H1 (cell line): ENCODE data around the gene C11orf42.
"Not testable (repeated sequence)": the region's sequence is repeated elsewhere in the genome, so short reads cannot be mapped to it uniquely, and the experiment has no call there.

Source experiments
- BACH1 ChIP-seq: IDR thresholded peaks from 2 replicates; pipeline ENCODE4 v1.6.1; 2012; ENCODE audit warnings: low read length, improper control_type of control experiment
- CREB1 ChIP-seq: IDR thresholded peaks from 2 replicates; pipeline ENCODE4 v1.6.1; 2012; ENCODE audit warnings: inconsistent platforms
- EZH2 ChIP-seq: fragments of 200-600 bp; sonication (generic); IDR thresholded peaks from 2 replicates; pipeline ENCODE4 v1.7.1; 2012; ENCODE audit warnings: low read depth, mild to moderate bottlenecking, moderate library complexity, low read length, inconsistent platforms; ENCODE audit not compliant: severe bottlenecking
- JUN ChIP-seq: IDR thresholded peaks from 2 replicates; pipeline ENCODE4 v1.6.1; 2011; ENCODE audit warnings: low read depth, mild to moderate bottlenecking, improper control_type of control experiment, low read length
- POLR2A ChIP-seq, 2 experiments: IDR thresholded peaks; 1 replicate in 1 of 2; 2 replicates in 1 of 2; pipeline ENCODE4 v1.6.1; 2011; ENCODE audit warnings: low read depth in 2 of 2, low read length in 2 of 2, mild to moderate bottlenecking in 2 of 2; ENCODE audit errors: control extremely low read depth in 1 of 2
- SUZ12 ChIP-seq: fragments of 200-600 bp; sonication (generic); IDR thresholded peaks from 2 replicates; pipeline ENCODE4 v1.6.1; 2012; ENCODE audit warnings: mild to moderate bottlenecking, inconsistent platforms, low read length, moderate library complexity, mixed read lengths
- TF ChIP-seq, protein P1 (sequence below), 3 experiments: IDR thresholded peaks; 1 replicate in 2 of 3; 2 replicates in 1 of 3; pipeline versions ENCODE4 v1.5.1 to v1.6.1; 2011; ENCODE audit warnings: low read length in 3 of 3, mild to moderate bottlenecking in 3 of 3, inconsistent platforms in 2 of 3, low read depth in 1 of 3, moderate library complexity in 1 of 3; ENCODE audit not compliant: insufficient read depth in 1 of 3; ENCODE audit errors: control extremely low read depth in 1 of 3

DNA sequence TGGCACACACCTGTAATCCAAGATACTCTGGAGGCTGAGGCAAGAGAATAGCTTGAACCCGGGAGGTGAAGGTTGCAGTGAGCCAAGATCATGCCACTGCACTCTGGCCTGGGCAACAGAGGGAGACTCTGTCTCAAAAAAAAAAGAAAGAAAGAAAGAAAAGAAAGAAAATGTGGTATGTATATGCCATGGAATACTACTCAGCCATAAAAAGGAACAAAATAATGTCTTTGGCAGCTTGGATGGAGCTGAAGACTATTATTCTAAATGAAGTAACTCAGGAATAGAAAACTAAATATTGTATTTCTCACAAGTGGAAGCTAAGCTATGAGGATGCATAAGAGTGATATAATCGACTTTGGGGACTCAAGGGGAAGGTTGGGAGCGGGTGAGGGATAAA lies 43.5 kb downstream of the C11orf42 start:
- TF ChIP-seq, protein P1, sequence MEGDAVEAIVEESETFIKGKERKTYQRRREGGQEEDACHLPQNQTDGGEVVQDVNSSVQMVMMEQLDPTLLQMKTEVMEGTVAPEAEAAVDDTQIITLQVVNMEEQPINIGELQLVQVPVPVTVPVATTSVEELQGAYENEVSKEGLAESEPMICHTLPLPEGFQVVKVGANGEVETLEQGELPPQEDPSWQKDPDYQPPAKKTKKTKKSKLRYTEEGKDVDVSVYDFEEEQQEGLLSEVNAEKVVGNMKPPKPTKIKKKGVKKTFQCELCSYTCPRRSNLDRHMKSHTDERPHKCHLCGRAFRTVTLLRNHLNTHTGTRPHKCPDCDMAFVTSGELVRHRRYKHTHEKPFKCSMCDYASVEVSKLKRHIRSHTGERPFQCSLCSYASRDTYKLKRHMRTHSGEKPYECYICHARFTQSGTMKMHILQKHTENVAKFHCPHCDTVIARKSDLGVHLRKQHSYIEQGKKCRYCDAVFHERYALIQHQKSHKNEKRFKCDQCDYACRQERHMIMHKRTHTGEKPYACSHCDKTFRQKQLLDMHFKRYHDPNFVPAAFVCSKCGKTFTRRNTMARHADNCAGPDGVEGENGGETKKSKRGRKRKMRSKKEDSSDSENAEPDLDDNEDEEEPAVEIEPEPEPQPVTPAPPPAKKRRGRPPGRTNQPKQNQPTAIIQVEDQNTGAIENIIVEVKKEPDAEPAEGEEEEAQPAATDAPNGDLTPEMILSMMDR (IDR thresholded peaks at IDR 0.05; ENCODE audit: control extremely low read depth in 1 of 3, insufficient read depth in 1 of 3, low read depth in 1 of 3, low read length in 3 of 3): not testable (repeated sequence)
- not testable (repeated sequence) for TF ChIP-seq CREB1; POLR2A (IDR thresholded peaks at IDR 0.05; ENCODE audit: control extremely low read depth in 1 of 2, low read depth in 2 of 2, low read length in 2 of 2); EZH2; BACH1; JUN; SUZ12
